ENCODE data around the gene FUT4. TPM values are rescaled to one million over a fixed set of nuclear protein-coding genes. Genes with fewer than 3 reads are reported as not detected.
"Not testable (repeated sequence)": the region's sequence is repeated elsewhere in the genome, so short reads cannot be mapped to it uniquely, and the experiment has no call there.

Gene FUT4
- total RNA-seq, 1 experiment from 2014 or later, result 5.7 TPM

- no peak for TF ChIP-seq ATF3 (IDR thresholded peaks at IDR 0.05)
- TF ChIP-seq ZFX (IDR thresholded peaks at IDR 0.05), result no peak
- TF ChIP-seq TCF7L2 (IDR thresholded peaks at IDR 0.05; ENCODE audit: borderline replicate concordance, extremely low read depth, insufficient read depth, insufficient read length), result no peak
- TF ChIP-seq CEBPB (IDR thresholded peaks at IDR 0.05; ENCODE audit: low read depth), result no peak
- no peak for TF ChIP-seq JUND (IDR thresholded peaks at IDR 0.05)
Measured at GRCh38 chr11:94568717-94569116, 25.0 kb downstream of the FUT4 start (continued).

- BruUV-seq (replicated peaks); H3K9me3 ChIP-seq (ENCODE audit: control insufficient read depth in 1 of 2, insufficient read depth in 1 of 2, low read depth in 1 of 2, low read length in 2 of 2); ATAC-seq; H2AFZ ChIP-seq (ENCODE audit: low read depth, low read length, poor library complexity, severe bottlenecking); H3K27me3 ChIP-seq (ENCODE audit: insufficient read depth, low read length); H3K4me3 ChIP-seq (replicated peaks in 1 of 2; ENCODE audit: low read depth in 1 of 2, low read length in 2 of 2); RAD21 ChIA-PET (ENCODE audit: low non-redundant PET in 1 of 2, low total read pairs in 2 of 2, uncharacterized antibody in 2 of 2, unreplicated experiment in 2 of 2); H4K20me1 ChIP-seq (ENCODE audit: insufficient read depth); H3K4me2 ChIP-seq (ENCODE audit: low read length); H3K36me3 ChIP-seq (ENCODE audit: control insufficient read depth in 1 of 2, insufficient read depth in 2 of 2, low read length in 2 of 2); CTCF ChIA-PET; H3K79me2 ChIP-seq (ENCODE audit: insufficient read depth, low read length); DNase-seq (ENCODE audit: low read depth, low spot score); H3K4me1 ChIP-seq (ENCODE audit: control insufficient read depth in 1 of 2, insufficient read depth in 2 of 2, low read length in 2 of 2); H3K27ac ChIP-seq (ENCODE audit: low read depth, low read length); H3K9ac ChIP-seq (ENCODE audit: low read length); H3K9me2 ChIP-seq (ENCODE audit: insufficient read depth); POLR2A ChIA-PET; intact Hi-C loops (cut with micrococcal nuclease): not testable (repeated sequence)
Measured at GRCh38 chr11:94572975-94573374, 29.3 kb downstream of the FUT4 start.

GRCh38 chr11:94574193-94574961, 30.7 kb downstream of the FUT4 start:
- no peaks in the 10 kb centered on the region for H3K4me1 ChIP-seq (ENCODE audit: control insufficient read depth in 1 of 2, insufficient read depth in 2 of 2, low read length in 2 of 2)
- no peak for TF ChIP-seq JUND (IDR thresholded peaks at IDR 0.05)
- H3K36me3 ChIP-seq (ENCODE audit: control insufficient read depth in 1 of 2, insufficient read depth in 2 of 2, low read length in 2 of 2), result no peaks in the 10 kb centered on the region
- H3K27me3 ChIP-seq (ENCODE audit: insufficient read depth, low read length), result no peaks in the 10 kb centered on the region
- no peaks in the 10 kb centered on the region for H4K20me1 ChIP-seq (ENCODE audit: insufficient read depth)
- POLR2A ChIA-PET, result no interaction called here
- DNase-seq (ENCODE audit: low read depth, low spot score), result no peak
- H3K27ac ChIP-seq (ENCODE audit: low read depth, low read length), result no peak overlapping the region
- no peak overlapping the region for H3K9ac ChIP-seq (ENCODE audit: low read length)
- no peak overlapping the region for H3K4me2 ChIP-seq (ENCODE audit: low read length)
- H3K9me3 ChIP-seq (ENCODE audit: control insufficient read depth in 1 of 2, insufficient read depth in 1 of 2, low read depth in 1 of 2, low read length in 2 of 2), result no peaks in the 10 kb centered on the region
- H3K9me2 ChIP-seq (ENCODE audit: insufficient read depth), result no peaks in the 10 kb centered on the region
- no peaks in the 10 kb centered on the region for H3K79me2 ChIP-seq (ENCODE audit: insufficient read depth, low read length)
- no TSS peak for BruUV-seq (replicated peaks)
- CTCF ChIA-PET, result no interaction called here
- H3K4me3 ChIP-seq (replicated peaks in 1 of 2; ENCODE audit: low read depth in 1 of 2, low read length in 2 of 2), result no peak overlapping the region
- intact Hi-C loops (cut with micrococcal nuclease), result no loop called here
- ATAC-seq, result no peak
- RAD21 ChIA-PET (ENCODE audit: low non-redundant PET in 1 of 2, low total read pairs in 2 of 2, uncharacterized antibody in 2 of 2, unreplicated experiment in 2 of 2), result no interaction called here
- no peak overlapping the region for H2AFZ ChIP-seq (ENCODE audit: low read depth, low read length, poor library complexity, severe bottlenecking)
